Measurements from ENCODE around the gene CYP46A1. TPM values are rescaled to one million over a fixed set of nuclear protein-coding genes. Genes with fewer than 3 reads are reported as not detected.

The CYP46A1 gene
- total and polyA plus RNA-seq, 4 donors = 0.14 to 0.92 (median 0.48) TPM

DNA sequence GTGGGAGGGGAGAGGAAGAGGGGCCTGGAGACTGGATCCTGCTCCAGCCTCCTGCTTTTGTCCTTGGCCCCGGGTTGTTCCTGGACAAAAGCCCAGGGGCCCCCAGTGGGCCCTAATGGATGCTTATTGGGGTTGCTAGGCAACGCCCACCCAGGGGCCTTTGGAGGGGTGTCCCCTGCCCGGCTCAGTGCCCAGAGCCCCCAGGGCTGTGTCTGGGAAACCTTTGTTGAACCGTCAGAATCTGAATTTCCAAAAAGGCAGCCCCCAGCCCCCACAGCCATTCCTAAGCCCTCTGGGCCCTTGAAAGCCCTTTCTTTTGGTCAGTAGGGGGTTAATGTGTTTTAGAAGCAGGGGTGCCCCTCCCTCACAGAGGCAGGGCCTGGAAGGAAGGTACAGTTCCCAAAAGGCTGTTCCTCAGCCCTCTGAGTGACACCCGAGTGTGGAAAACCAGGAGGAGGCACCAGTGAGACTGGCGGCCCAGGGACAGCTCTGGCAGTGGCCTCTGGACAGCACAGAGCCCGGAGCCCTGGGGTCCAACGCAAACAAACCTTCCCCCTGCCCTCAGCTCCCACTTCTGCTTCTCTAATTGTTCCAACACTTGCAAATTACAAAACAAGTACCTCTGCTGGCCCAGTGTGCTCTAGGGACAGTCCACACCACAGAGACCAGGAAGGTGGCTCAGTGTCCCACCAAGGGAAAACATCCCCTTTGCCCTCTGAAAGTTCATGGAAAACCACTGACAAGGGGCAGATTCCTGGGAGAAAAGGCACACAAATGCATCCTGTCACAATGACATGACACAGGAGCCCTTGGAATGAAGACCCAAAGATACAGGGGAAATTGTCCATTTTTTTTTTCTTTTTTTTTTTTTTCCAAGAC, 19.8 kb upstream of the CYP46A1 start:
- no peaks in the 10 kb centered on the region for H3K27me3 ChIP-seq (ENCODE audit: control insufficient read depth in 4 of 4, insufficient read depth in 4 of 4, low read length in 3 of 4)
- H3K9ac ChIP-seq (ENCODE audit: low read depth in 1 of 2, low read length in 2 of 2) = no peak overlapping the region
- H3K36me3 ChIP-seq (ENCODE audit: control insufficient read depth in 4 of 4, insufficient read depth in 3 of 4, low read depth in 1 of 4, low read length in 3 of 4) = no peaks in the 10 kb centered on the region
- no peak overlapping the region for H3K27ac ChIP-seq (ENCODE audit: low read depth in 1 of 2, low read length in 2 of 2)
- WGBS = 48% methylated on average over 8 of the region's 8 CpGs
- TF ChIP-seq, protein P1, sequence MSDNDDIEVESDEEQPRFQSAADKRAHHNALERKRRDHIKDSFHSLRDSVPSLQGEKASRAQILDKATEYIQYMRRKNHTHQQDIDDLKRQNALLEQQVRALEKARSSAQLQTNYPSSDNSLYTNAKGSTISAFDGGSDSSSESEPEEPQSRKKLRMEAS (IDR thresholded peaks at IDR 0.05) = no peak
- TF ChIP-seq, protein P2, sequence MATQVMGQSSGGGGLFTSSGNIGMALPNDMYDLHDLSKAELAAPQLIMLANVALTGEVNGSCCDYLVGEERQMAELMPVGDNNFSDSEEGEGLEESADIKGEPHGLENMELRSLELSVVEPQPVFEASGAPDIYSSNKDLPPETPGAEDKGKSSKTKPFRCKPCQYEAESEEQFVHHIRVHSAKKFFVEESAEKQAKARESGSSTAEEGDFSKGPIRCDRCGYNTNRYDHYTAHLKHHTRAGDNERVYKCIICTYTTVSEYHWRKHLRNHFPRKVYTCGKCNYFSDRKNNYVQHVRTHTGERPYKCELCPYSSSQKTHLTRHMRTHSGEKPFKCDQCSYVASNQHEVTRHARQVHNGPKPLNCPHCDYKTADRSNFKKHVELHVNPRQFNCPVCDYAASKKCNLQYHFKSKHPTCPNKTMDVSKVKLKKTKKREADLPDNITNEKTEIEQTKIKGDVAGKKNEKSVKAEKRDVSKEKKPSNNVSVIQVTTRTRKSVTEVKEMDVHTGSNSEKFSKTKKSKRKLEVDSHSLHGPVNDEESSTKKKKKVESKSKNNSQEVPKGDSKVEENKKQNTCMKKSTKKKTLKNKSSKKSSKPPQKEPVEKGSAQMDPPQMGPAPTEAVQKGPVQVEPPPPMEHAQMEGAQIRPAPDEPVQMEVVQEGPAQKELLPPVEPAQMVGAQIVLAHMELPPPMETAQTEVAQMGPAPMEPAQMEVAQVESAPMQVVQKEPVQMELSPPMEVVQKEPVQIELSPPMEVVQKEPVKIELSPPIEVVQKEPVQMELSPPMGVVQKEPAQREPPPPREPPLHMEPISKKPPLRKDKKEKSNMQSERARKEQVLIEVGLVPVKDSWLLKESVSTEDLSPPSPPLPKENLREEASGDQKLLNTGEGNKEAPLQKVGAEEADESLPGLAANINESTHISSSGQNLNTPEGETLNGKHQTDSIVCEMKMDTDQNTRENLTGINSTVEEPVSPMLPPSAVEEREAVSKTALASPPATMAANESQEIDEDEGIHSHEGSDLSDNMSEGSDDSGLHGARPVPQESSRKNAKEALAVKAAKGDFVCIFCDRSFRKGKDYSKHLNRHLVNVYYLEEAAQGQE (IDR thresholded peaks at IDR 0.05) = no peak
- TF ChIP-seq GABPA (IDR thresholded peaks at IDR 0.05 in 1 of 2, conservative IDR thresholded peaks at IDR 0.05 in 1 of 2) (no peak), NR2F2 (IDR thresholded peaks at IDR 0.05) (peak; percentile 86), HNF4G (IDR thresholded peaks at IDR 0.05) (no peak), SP1 (IDR thresholded peaks at IDR 0.05) (peak; percentile 27), RXRA (IDR thresholded peaks at IDR 0.05) (peak in 1 of 2 donors; percentile 22), HNF4A (conservative IDR thresholded peaks at IDR 0.05) (no peak)
- no peak overlapping the region for H3K4me3 ChIP-seq (ENCODE audit: low read depth in 1 of 3, low read length in 3 of 3)
- peaks cover 0 to 2% (median 0%) of the 10 kb centered on the region in 4 donors for H3K4me1 ChIP-seq (ENCODE audit: control insufficient read depth in 4 of 4, insufficient read depth in 4 of 4, low read length in 3 of 4)
- H3K9me3 ChIP-seq (ENCODE audit: control insufficient read depth in 4 of 4, low read length in 3 of 4) = no peaks in the 10 kb centered on the region
- no peak for DNase-seq (ENCODE audit: low spot score)

DNA sequence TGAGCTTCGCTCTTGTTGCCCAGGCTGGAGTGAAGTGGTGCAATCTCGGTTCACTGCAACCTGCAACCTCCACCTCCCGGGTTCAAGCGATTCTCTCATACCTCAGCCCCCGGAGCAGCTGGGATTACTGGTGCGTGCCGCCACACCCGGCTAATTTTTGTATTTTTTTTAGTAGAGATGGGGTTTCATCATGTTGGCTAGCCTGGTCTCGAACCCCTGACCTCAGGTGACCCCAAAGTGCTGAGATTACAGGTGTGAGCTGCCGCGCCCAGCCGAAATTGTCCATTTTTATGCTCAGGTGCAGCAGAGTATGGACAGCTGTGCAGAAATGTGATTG, 19.2 kb upstream of the CYP46A1 start:
- Histone ChIP-seq H3K9ac (ENCODE audit: low read depth in 1 of 2, low read length in 2 of 2) (no peak overlapping the region), H3K9me3 (ENCODE audit: control insufficient read depth in 4 of 4, low read length in 3 of 4) (no peaks in the 10 kb centered on the region), H3K36me3 (ENCODE audit: control insufficient read depth in 4 of 4, insufficient read depth in 3 of 4, low read depth in 1 of 4, low read length in 3 of 4) (no peaks in the 10 kb centered on the region), H3K27me3 (ENCODE audit: control insufficient read depth in 4 of 4, insufficient read depth in 4 of 4, low read length in 3 of 4) (no peaks in the 10 kb centered on the region), H3K4me1 (ENCODE audit: control insufficient read depth in 4 of 4, insufficient read depth in 4 of 4, low read length in 3 of 4) (no peaks in the 10 kb centered on the region), H3K27ac (ENCODE audit: low read depth in 1 of 2, low read length in 2 of 2) (no peak overlapping the region), H3K4me3 (ENCODE audit: low read depth in 1 of 3, low read length in 3 of 3) (no peak overlapping the region)
- TF ChIP-seq EGR1 (IDR thresholded peaks at IDR 0.05; ENCODE audit: low read depth in 2 of 2) (no peak), YY1 (IDR thresholded peaks at IDR 0.05) (no peak), FOXA1 (IDR thresholded peaks at IDR 0.05) (no peak), SP1 (IDR thresholded peaks at IDR 0.05) (no peak), RXRA (IDR thresholded peaks at IDR 0.05) (no peak), JUND (IDR thresholded peaks at IDR 0.05) (no peak), FOXA2 (IDR thresholded peaks at IDR 0.05) (no peak), HNF4A (conservative IDR thresholded peaks at IDR 0.05) (no peak), TAF1 (conservative IDR thresholded peaks at IDR 0.05) (no peak), HNF4G (IDR thresholded peaks at IDR 0.05) (no peak), NR2F2 (IDR thresholded peaks at IDR 0.05) (no peak)
- TF ChIP-seq, protein P3, sequence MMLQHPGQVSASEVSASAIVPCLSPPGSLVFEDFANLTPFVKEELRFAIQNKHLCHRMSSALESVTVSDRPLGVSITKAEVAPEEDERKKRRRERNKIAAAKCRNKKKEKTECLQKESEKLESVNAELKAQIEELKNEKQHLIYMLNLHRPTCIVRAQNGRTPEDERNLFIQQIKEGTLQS (IDR thresholded peaks at IDR 0.05) = no peak
- TF ChIP-seq, protein P2 (IDR thresholded peaks at IDR 0.05) = no peak
- TF ChIP-seq, protein P4, sequence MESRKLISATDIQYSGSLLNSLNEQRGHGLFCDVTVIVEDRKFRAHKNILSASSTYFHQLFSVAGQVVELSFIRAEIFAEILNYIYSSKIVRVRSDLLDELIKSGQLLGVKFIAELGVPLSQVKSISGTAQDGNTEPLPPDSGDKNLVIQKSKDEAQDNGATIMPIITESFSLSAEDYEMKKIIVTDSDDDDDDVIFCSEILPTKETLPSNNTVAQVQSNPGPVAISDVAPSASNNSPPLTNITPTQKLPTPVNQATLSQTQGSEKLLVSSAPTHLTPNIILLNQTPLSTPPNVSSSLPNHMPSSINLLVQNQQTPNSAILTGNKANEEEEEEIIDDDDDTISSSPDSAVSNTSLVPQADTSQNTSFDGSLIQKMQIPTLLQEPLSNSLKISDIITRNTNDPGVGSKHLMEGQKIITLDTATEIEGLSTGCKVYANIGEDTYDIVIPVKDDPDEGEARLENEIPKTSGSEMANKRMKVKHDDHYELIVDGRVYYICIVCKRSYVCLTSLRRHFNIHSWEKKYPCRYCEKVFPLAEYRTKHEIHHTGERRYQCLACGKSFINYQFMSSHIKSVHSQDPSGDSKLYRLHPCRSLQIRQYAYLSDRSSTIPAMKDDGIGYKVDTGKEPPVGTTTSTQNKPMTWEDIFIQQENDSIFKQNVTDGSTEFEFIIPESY (IDR thresholded peaks at IDR 0.05) = no peak
- TF ChIP-seq, protein P1 (IDR thresholded peaks at IDR 0.05) = no peak
- DNase-seq (ENCODE audit: low spot score) = no peak
- 71% methylated on average over 12 of the region's 12 CpGs for WGBS

All from liver (tissue), 9 donors.